Skin of body (tissue), 2 donors: ENCODE results near the gene BCL2. TPM values are rescaled to one million over a fixed set of nuclear protein-coding genes. Genes with fewer than 3 reads are reported as not detected.
"Not testable (repeated sequence)": the region's sequence is repeated elsewhere in the genome, so short reads cannot be mapped to it uniquely, and the experiment has no call there.

Source experiments
- DNase-seq: peaks from one replicate; lab custom pipeline; 2025; lab: John Stamatoyannopoulos, UW
- total RNA-seq: library from RNA; depleted of rRNA; stranded (reverse); fragments of >200 nt; gene quantifications from one replicate; pipeline ENCODE4 v1.2.3, GENCODE V29; 2014

BCL2 gene
- total RNA-seq, 1 donor from 2014 or later = 32.2 TPM

- DNase-seq = peak; percentile 57
Measured at GRCh38 chr18:63236921-63237846, 82.4 kb downstream of the BCL2 start.

- DNase-seq = no peak
Measured at GRCh38 chr18:63236406-63236805, 83.2 kb downstream of the BCL2 start.

- not testable (repeated sequence) for DNase-seq
Measured at GRCh38 chr18:63235920-63236319, 83.6 kb downstream of the BCL2 start.

GRCh38 chr18:63234841-63235240 is 84.7 kb downstream of the BCL2 start:
- DNase-seq = no peak

- DNase-seq = no peak
Measured at GRCh38 chr18:63234432-63234831, 85.1 kb downstream of the BCL2 start.

GRCh38 chr18:63233334-63233733 is 86.2 kb downstream of the BCL2 start:
- DNase-seq = no peak

- no peak for DNase-seq
Measured at GRCh38 chr18:63232826-63233225, 86.7 kb downstream of the BCL2 start.

GRCh38 chr18:63229971-63230370 is 89.6 kb downstream of the BCL2 start:
- DNase-seq = no peak

- no peak for DNase-seq
Measured at GRCh38 chr18:63225434-63225833, 94.1 kb downstream of the BCL2 start.

- no peak for DNase-seq
Measured at GRCh38 chr18:63224630-63225029, 94.9 kb downstream of the BCL2 start.

GRCh38 chr18:63223837-63224236 is 95.7 kb downstream of the BCL2 start:
- no peak for DNase-seq

- no peak for DNase-seq
Measured at GRCh38 chr18:63220903-63221302, 98.7 kb downstream of the BCL2 start.

GRCh38 chr18:63218472-63218871 is 101.1 kb downstream of the BCL2 start:
- DNase-seq = no peak

- DNase-seq = no peak
Measured at GRCh38 chr18:63216516-63217311, 102.9 kb downstream of the BCL2 start.

GRCh38 chr18:63213936-63214671 is 105.5 kb downstream of the BCL2 start:
- no peak for DNase-seq

- DNase-seq = no peak
Measured at GRCh38 chr18:63213331-63213900, 106.2 kb downstream of the BCL2 start.

- no peak for DNase-seq
Measured at GRCh38 chr18:63210521-63210920, 109.0 kb downstream of the BCL2 start.

GRCh38 chr18:63208676-63209075 is 110.9 kb downstream of the BCL2 start:
- DNase-seq = no peak

GRCh38 chr18:63207835-63208234 is 111.7 kb downstream of the BCL2 start:
- DNase-seq = no peak

- DNase-seq = no peak
Measured at GRCh38 chr18:63207143-63207790, 112.3 kb downstream of the BCL2 start.
